Natural killer cell treated with Interleukin-12 subunit alpha and Interleukin-12 subunit beta and Interleukin-15 and Interleukin-18, amount 100 ng/mL, for 72 hours (primary cell): ENCODE results near the gene PNMA1. TPM values are rescaled to one million over a fixed set of nuclear protein-coding genes. Genes with fewer than 3 reads are reported as not detected.

Experiments used
- ATAC-seq, 2 donors: fragments of 150-1000 bp; cut with Tn5 transposase in 1 of 2; sonication (Bioruptor Pico), chemical (Tn5 transposase) in 1 of 2; 2 replicates each; pipeline ENCODE4 v1.10.0; 2021
- DNase-seq: peaks from one replicate; pipeline ENCODE4 v3.0.0; 2022; ENCODE audit warnings: low spot score
- H3K27ac Mint-ChIP-seq, 2 donors: 1 replicate in 1 of 2; 2 replicates in 1 of 2; pipeline ENCODE4 v1.8.0; 2022; ENCODE audit warnings: mixed read lengths in 2 of 2, mild to moderate bottlenecking in 1 of 2, moderate library complexity in 1 of 2
- H3K27me3 Mint-ChIP-seq, 2 donors: 1 replicate in 1 of 2; 2 replicates in 1 of 2; pipeline ENCODE4 v1.8.0; 2022; ENCODE audit warnings: mixed read lengths in 2 of 2
- H3K36me3 Mint-ChIP-seq: one replicate; pipeline ENCODE4 v1.8.0; 2022; ENCODE audit warnings: mixed read lengths
- H3K4me1 Mint-ChIP-seq, 2 donors: 1 replicate in 1 of 2; 2 replicates in 1 of 2; pipeline ENCODE4 v1.8.0; 2022; ENCODE audit warnings: low read depth in 2 of 2, mixed read lengths in 2 of 2, mild to moderate bottlenecking in 1 of 2
- H3K4me3 Mint-ChIP-seq: one replicate; pipeline ENCODE4 v1.8.0; 2022; ENCODE audit warnings: mixed read lengths
- H3K9me3 Mint-ChIP-seq: 2 replicates; pipeline ENCODE4 v1.8.0; 2022; ENCODE audit warnings: mixed read lengths
- total RNA-seq, 2 donors: library from RNA; stranded (reverse); gene quantifications; one replicate each; pipeline ENCODE4 v1.2.3, GENCODE V29; 2022

The PNMA1 gene, protein sequence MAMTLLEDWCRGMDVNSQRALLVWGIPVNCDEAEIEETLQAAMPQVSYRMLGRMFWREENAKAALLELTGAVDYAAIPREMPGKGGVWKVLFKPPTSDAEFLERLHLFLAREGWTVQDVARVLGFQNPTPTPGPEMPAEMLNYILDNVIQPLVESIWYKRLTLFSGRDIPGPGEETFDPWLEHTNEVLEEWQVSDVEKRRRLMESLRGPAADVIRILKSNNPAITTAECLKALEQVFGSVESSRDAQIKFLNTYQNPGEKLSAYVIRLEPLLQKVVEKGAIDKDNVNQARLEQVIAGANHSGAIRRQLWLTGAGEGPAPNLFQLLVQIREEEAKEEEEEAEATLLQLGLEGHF
- 10 to 100 TPM; 18.9 to 32.2 TPM for total RNA-seq

DNA sequence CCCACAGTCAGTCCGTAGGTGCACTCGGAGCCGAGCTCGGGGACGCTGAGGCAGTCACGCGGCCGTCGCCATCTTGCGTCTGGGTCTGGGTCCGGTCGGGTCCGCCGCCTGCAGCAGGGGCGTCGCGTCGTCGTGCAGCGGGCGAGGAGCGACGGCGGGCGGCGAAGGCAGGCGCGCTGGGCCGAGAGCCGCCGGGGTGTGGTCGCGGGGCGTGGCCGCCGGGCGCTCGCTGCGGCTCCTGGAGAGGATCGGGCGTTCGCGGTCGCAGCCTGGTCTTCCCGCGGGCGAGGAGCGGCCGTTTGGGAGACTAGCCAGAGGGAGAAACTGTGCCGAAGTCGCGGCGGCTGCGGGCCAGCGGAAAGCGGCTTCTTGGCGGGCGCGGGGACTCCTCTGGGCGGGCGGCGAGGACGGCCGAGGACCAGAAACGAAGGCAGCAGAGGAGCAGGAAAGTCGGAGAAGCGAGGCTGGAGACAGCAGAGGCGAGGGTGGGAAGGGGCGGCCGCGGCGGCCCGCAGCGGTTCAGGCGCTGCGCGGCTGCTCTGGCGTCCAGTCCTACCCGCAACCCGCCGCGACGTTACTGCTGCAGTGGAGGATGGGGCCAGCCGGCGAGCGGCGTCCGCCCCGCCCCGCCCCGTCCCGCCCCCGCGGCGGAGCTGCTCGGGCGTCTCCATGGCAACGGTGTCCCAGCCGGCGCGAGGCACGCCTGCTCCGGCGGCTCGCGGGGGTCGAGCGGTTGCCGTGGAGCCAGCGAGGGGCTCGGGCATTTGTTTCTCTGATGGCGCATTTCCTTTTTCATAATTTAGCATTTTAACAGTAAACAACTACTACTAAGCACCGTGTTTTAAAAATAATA lies at the start of gene PNMA1:
PNMA1 (minus strand) TSS at position 582 of the 853 bp plus-strand sequence. CDS start 745 bp downstream, outside the sequence.
- Mint-ChIP-seq H3K4me1 (peaks cover 24 to 31% of the 10 kb centered on the region in 2 donors), H3K36me3 (no peaks in the 10 kb centered on the region), H3K9me3 (no peaks in the 10 kb centered on the region), H3K4me3 (peak within 1 kb of the TSS; percentile 100), H3K27me3 (no peaks in the 10 kb centered on the region), H3K27ac (peak within 1 kb of the TSS; percentile 92 to 93)
- ATAC-seq (peak; percentile 88 to 95), DNase-seq (peak; percentile 91)

DNA sequence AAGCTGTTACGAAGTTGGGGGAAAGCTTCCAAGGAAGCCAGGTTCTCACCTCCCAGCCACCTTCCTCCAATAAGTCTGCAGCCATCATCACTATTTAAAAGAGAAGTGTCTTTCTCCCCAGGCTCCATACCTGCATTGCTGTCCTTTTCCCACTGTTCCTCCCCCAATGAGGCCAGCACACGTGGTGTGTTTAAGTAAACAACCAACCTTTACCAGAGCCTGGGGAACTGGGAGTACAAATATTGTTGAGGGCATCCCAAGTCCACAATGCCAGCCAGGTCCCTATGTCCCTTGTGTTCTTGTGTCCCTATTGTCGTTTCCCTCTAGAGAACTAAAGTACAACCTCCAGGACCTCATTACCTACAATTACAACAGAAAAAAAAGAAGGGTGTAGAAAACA lies 49.2 kb upstream of the PNMA1 start:
- H3K4me1 Mint-ChIP-seq, result peaks cover 57 to 58% of the 10 kb centered on the region in 2 donors
- H3K27me3 Mint-ChIP-seq, result no peaks in the 10 kb centered on the region

DNA sequence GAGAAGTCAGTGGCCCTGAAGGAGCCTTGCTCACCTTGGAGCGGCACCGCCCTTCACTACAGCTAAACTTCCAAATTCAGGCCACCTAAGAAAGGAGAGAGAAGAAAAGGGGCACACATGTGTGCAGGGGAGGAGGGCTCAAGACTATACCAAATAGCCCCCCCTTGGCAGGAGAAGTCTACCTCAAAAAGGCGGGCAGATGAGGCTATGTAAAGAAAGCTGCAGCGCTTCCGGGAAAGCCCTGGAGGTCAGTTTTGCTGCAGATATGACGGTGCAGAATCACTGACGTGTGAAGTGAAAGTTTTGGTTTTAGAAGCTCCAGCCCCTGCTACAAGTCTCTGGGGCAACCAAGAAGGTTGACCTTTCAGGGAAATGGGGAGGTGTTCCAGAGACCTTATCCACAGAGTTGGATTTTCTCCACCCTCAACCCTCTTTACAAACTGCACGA lies 48.2 kb upstream of the PNMA1 start:
- Mint-ChIP-seq H3K27ac (peak overlapping the region; percentile 89 to 98), H3K27me3 (no peaks in the 10 kb centered on the region), H3K4me3 (peak overlapping the region; percentile 75), H3K36me3 (no peaks in the 10 kb centered on the region), H3K4me1 (peaks cover 66 to 67% of the 10 kb centered on the region in 2 donors), H3K9me3 (no peaks in the 10 kb centered on the region)
- ATAC-seq (peak; percentile 2 to 14), DNase-seq (peak; percentile 88)

More for the DNA sequence above, 49.2 kb upstream of the PNMA1 start:
- no peaks in the 10 kb centered on the region for H3K36me3 Mint-ChIP-seq
- peak overlapping the region; percentile 75 for H3K4me3 Mint-ChIP-seq
- H3K27ac Mint-ChIP-seq, result peak overlapping the region; percentile 89 to 98
- no peak for DNase-seq
- H3K9me3 Mint-ChIP-seq, result no peaks in the 10 kb centered on the region
- no peak for ATAC-seq

DNA sequence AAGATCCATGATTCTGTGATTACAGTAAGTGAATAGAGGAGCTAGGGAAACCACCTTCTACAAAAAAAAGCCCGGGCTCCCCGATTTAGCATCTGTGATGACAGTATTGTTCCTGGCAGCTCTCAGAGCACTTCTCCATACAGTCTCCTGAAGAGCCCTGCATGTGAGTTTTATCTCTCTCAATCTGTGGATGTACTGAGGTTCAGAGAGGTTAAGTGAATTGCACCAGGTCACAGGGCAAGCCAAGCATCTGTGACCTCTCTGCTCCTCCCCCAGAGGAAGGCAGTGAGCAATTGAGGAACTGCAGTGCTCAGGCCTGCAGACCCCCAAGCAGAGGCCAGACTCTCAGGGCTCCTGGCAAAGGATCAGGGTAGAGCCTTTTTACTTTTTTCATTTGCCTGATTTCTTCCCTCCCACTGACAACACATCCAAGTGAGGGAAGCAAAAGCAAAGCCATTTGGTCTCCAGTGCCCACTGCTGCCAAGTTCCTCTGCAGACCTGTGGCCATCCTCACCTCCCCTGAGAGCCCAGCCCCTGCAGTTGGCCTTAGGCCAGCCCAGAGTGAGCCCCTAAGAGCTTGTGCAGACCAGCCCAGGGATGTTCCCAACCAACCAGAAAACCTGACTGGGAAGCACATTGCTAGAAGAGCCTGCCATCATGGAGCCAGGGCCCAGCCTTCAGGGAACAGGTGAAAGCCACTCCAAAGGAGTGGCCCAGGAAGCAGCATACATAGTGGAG lies 47.6 kb upstream of the PNMA1 start:
- Mint-ChIP-seq H3K36me3 (no peaks in the 10 kb centered on the region), H3K9me3 (no peaks in the 10 kb centered on the region), H3K27me3 (no peaks in the 10 kb centered on the region), H3K27ac (peak overlapping the region; percentile 89 to 98), H3K4me3 (peak overlapping the region; percentile 75), H3K4me1 (peaks cover 72 to 73% of the 10 kb centered on the region in 2 donors)
- ATAC-seq, result no peak
- no peak for DNase-seq

DNA sequence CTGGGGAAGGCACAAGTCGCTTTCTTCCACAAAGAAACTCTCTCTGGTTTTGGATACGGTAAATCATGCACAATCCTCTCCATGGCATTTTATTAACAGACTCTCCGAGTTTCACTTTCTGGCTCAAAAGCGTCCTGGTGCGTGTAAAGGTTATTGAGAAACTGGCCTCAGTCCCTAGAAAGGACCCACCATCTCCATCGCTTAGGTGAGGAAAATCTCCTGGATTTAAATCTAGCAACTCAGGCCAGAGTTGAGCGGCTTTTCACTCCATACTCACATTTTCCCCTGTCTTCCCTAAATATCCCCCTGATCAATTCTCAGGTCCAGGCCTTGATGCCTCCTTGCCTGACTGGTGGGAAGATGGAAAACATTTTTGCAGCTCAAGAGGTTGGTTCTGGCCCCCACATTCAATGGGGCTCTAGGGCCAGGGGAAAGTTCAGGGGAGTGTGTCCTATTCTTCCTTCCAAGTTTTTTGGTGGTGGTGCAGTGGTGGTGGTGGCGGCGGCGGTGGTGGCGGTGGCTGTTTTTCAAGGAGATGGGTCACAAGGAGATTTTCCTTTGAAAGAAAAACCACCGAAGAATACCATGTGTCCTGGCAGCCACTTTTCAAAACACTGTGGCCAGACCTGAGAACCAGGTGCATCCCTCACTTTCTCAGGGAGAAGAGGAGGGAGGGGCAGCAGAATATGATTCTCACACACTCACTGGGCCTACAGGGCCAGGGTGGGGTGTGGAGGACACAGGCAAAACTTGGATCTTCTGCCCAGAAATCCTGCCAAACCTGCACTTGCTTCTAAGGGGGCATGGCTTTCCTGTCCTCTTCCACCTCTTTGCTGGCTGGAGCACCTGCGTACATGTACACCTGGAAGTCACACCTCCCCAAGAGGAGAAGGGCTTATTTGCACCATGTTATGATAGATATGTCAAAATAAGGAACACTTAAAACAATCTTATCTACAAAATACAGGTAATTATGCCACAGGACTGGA lies 46.7 kb upstream of the PNMA1 start:
- peak overlapping the region; percentile 75 for H3K4me3 Mint-ChIP-seq
- no peaks in the 10 kb centered on the region for H3K9me3 Mint-ChIP-seq
- no peak for DNase-seq
- no peaks in the 10 kb centered on the region for H3K27me3 Mint-ChIP-seq
- no peaks in the 10 kb centered on the region for H3K36me3 Mint-ChIP-seq
- ATAC-seq, result no peak
- H3K27ac Mint-ChIP-seq, result peak overlapping the region; percentile 89 to 98
- peaks cover 75 to 77% of the 10 kb centered on the region in 2 donors for H3K4me1 Mint-ChIP-seq

DNA sequence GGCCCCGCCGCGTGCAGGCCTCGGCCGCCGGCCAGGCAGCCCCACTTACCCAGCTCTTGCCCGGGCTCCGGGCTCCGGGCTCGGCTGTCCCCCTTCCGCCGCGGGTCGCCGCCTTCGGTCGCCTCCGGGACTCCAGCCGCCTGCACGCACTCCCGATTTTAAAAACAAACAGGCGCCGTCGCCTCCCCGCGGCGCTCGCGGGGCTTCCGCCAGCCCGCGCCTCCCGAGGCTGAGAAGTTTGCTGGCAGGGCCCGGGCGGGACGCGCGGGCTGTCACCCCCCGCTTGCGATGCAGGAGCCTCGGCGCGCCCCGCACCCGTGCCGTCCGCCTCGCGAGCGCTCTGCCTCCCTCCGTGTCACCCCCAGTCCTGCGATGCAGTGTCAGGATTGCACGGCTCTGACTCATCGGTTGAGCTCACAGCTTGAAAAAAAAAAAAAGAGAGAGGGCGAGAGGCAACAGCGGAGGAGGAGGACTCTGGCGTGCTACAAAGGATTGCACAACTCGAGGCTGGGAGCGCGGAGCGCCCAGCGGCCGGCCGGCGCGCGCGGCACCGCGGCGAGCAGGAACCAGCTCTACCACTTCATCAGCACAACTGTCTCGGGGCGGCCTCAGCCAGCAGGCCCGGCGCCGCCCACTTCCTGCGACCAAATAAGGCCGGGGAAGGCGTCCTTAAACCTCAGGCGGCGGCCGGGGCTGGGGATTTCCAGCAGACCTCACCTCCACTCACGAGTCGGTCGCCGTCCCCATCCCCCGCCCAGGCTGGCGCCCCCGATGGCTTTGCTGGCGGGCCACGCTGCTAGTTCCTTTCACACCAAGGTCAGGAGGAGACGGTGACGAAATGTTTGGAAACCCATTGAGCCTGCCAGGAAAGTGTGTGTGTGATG lies 45.8 kb upstream of the PNMA1 start:
- H3K27ac Mint-ChIP-seq, result peak overlapping the region; percentile 89 to 98
- no peaks in the 10 kb centered on the region for H3K36me3 Mint-ChIP-seq
- DNase-seq (peak; percentile 99), ATAC-seq (peak; percentile 89 to 94)
- no peaks in the 10 kb centered on the region for H3K27me3 Mint-ChIP-seq
- H3K4me1 Mint-ChIP-seq, result peaks cover 75 to 77% of the 10 kb centered on the region in 2 donors
- H3K4me3 Mint-ChIP-seq, result peak overlapping the region; percentile 75
- no peaks in the 10 kb centered on the region for H3K9me3 Mint-ChIP-seq

DNA sequence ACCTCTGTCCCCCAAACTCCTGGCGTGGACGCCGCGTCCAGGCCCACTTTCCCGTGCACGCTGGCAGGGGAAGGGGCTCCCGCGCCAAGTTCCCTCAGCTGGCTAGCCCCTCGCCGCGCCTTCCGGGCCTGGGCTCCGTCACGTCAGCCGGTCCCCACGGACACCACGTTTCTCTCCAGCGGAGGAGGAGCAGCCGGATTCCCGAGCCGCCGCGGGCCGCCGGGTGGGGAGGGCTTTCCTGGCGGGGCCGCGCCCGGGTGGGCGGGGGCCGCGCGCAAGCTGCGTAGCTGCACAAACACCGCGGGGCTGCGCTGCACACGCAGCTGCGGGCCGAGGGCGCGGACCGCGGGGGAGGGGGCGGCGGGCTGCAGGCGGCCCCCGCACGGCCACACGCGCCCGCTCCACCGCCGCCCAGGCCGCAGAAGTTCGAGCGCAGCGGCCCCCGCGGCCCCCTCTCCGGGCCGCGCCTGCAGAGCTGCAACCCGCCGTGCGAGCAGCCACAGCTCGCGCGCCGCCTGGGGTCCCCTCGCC lies 45.1 kb upstream of the PNMA1 start:
- Mint-ChIP-seq H3K27ac (peak overlapping the region in 1 of 2 donors; percentile 89), H3K9me3 (no peaks in the 10 kb centered on the region), H3K4me1 (peaks cover 77 to 82% of the 10 kb centered on the region in 2 donors), H3K36me3 (no peaks in the 10 kb centered on the region), H3K4me3 (peak overlapping the region; percentile 87), H3K27me3 (no peaks in the 10 kb centered on the region)
- ATAC-seq, result no peak
- no peak for DNase-seq

DNA sequence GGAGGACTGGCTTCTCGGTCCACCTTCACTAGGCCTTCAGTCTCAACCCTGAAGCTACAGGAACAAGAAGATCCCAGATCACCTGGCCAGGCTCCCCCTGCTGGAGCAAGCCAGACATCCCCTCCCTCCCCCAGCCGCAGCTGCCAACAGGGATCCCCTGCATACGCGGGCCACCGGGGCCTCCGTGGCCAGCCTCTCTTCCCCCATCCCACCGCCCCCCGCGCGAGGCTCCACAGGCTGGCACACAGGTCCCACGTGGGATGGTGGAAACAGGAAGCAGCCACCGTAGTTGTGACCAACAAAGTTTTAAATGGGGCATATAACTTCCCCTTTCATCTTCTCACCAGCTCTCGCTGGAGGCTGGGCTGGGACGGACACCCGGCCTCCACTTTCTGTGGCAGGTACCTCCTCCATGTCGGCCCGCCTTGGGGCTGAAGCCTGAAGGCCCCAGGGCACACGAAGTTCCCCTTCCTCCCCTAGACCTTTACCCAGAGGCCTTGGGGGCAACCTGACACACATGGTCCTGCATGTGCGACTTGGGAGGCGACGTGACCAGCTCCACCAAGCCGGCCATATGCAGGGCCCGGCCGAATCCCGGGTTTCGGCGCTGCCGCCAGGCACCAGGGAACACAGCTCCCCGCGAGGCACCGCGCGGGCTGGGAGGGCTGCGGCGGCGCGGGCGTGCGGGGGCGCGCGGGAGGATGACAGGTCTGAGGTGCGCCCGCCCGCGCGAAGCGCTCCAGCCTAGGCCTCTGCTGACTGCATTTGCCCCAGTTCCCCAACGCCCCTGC lies 44.4 kb upstream of the PNMA1 start:
- peak in 1 of 2 donors; percentile 1 for ATAC-seq
- Mint-ChIP-seq H3K4me3 (peak overlapping the region; percentile 87), H3K27ac (peak overlapping the region; percentile 81 to 88), H3K36me3 (no peaks in the 10 kb centered on the region), H3K27me3 (no peaks in the 10 kb centered on the region), H3K9me3 (no peaks in the 10 kb centered on the region), H3K4me1 (peaks cover 83 to 88% of the 10 kb centered on the region in 2 donors)
- DNase-seq, result no peak

DNA sequence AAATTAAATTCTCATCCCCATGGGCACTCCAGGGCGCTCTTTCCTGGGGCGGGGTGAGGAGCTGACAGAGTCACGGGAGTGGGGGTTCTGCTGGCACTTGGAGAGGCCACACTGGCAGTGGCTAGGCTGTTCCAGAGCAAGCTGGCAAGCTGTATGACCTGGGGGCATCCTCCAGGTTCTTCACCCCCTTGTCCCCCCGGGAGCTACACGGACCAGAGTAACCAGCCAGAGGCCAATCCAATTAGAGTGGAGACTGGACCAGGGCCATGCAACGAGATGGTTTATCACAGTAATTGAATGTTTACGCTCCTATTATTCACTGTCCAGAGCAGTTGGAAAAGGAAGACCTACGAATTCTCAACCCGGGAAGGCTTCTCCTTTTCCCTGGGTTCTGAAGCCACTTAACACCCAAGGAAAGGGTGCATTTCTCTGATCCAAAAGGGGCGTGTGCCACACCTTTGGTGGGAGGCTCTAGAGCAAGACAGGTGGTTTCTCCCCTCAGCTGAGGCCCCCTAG lies 43.8 kb upstream of the PNMA1 start:
- H3K9me3 Mint-ChIP-seq, result no peaks in the 10 kb centered on the region
- peaks cover 83 to 88% of the 10 kb centered on the region in 2 donors for H3K4me1 Mint-ChIP-seq
- ATAC-seq, result no peak
- H3K4me3 Mint-ChIP-seq, result peak overlapping the region; percentile 87
- H3K27me3 Mint-ChIP-seq, result no peaks in the 10 kb centered on the region
- no peaks in the 10 kb centered on the region for H3K36me3 Mint-ChIP-seq
- DNase-seq, result no peak
- peak overlapping the region; percentile 81 to 88 for H3K27ac Mint-ChIP-seq

DNA sequence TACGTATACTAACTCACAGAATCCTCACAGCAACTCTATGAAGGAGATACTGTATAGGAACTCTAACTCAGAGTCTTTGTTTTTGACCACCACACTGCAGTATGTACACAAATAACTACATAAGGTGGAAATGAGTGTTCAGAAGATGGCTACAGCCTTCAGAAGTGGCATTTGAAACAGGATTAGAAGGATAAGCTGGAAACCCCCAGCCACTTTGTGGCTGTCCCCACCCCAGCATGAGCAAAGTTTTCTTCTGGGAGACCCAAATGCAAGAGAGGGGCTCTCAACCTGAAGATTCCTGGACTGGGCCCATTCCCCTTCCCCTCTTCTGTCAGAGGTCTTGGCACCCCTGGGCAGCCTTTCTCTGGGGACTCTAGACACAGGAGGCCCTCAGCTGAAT lies 43.2 kb upstream of the PNMA1 start:
- Mint-ChIP-seq H3K4me1 (peaks cover 82 to 88% of the 10 kb centered on the region in 2 donors), H3K4me3 (peak overlapping the region; percentile 87), H3K27me3 (no peaks in the 10 kb centered on the region), H3K27ac (peak overlapping the region; percentile 81 to 88), H3K36me3 (no peaks in the 10 kb centered on the region), H3K9me3 (no peaks in the 10 kb centered on the region)
- DNase-seq (no peak), ATAC-seq (no peak)
